Measurements from ENCODE around the gene TMEM92. TPM values are rescaled to one million over a fixed set of nuclear protein-coding genes. Genes with fewer than 3 reads are reported as not detected.

Gene TMEM92
- total and polyA plus RNA-seq, 2 of the 13 experiments (the other 11 are each of a cell fraction or from before 2014, with no cell fraction given): 0.07 TPM; not detected in 1

DNA sequence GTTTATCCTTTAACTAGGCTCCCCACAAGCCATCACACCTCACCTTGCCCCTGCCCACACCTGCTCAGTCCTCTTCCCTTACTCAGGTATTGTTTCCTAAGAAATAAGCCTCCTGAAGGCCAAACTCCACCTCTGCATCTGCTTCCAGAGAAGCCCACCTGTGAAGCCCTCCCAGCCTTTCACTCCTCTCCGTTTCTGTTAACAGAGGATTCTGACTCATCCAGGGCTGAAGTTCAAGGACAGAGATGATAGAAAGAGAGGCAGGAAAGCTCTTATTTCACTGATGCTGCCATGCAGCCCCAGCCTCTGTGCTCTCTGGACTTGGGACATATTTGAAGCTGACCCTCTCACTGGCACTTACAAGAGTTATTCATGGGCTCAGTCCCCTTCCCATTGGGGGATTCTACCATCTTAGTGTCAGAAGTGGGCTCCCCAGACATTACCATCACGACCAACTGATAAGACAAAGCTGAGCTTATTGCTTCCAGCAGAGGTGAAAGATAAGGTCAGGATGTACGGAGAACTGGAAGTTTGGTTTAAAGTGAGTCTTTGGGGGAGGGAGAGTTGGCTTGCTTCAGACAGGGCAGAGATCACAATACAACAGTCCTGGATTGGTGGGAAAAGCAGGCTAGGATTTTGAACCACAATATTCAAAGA, 36.3 kb downstream of the TMEM92 start (continued):
- TF ChIP-seq, protein P1, sequence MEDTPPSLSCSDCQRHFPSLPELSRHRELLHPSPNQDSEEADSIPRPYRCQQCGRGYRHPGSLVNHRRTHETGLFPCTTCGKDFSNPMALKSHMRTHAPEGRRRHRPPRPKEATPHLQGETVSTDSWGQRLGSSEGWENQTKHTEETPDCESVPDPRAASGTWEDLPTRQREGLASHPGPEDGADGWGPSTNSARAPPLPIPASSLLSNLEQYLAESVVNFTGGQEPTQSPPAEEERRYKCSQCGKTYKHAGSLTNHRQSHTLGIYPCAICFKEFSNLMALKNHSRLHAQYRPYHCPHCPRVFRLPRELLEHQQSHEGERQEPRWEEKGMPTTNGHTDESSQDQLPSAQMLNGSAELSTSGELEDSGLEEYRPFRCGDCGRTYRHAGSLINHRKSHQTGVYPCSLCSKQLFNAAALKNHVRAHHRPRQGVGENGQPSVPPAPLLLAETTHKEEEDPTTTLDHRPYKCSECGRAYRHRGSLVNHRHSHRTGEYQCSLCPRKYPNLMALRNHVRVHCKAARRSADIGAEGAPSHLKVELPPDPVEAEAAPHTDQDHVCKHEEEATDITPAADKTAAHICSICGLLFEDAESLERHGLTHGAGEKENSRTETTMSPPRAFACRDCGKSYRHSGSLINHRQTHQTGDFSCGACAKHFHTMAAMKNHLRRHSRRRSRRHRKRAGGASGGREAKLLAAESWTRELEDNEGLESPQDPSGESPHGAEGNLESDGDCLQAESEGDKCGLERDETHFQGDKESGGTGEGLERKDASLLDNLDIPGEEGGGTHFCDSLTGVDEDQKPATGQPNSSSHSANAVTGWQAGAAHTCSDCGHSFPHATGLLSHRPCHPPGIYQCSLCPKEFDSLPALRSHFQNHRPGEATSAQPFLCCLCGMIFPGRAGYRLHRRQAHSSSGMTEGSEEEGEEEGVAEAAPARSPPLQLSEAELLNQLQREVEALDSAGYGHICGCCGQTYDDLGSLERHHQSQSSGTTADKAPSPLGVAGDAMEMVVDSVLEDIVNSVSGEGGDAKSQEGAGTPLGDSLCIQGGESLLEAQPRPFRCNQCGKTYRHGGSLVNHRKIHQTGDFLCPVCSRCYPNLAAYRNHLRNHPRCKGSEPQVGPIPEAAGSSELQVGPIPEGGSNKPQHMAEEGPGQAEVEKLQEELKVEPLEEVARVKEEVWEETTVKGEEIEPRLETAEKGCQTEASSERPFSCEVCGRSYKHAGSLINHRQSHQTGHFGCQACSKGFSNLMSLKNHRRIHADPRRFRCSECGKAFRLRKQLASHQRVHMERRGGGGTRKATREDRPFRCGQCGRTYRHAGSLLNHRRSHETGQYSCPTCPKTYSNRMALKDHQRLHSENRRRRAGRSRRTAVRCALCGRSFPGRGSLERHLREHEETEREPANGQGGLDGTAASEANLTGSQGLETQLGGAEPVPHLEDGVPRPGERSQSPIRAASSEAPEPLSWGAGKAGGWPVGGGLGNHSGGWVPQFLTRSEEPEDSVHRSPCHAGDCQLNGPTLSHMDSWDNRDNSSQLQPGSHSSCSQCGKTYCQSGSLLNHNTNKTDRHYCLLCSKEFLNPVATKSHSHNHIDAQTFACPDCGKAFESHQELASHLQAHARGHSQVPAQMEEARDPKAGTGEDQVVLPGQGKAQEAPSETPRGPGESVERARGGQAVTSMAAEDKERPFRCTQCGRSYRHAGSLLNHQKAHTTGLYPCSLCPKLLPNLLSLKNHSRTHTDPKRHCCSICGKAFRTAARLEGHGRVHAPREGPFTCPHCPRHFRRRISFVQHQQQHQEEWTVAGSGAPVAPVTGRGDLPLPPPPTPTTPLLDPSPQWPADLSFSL (CRISPR knock-in tag; IDR thresholded peaks at IDR 0.05): no peak
- TF ChIP-seq ZEB1 (IDR thresholded peaks at IDR 0.05; ENCODE audit: insufficient replicate concordance, low read depth) (peak; percentile 9), ZNF850 (CRISPR knock-in tag; conservative IDR thresholded peaks at IDR 0.05) (no peak), HNF4G (IDR thresholded peaks at IDR 0.05; ENCODE audit: borderline replicate concordance, low read depth, low read length) (peak; percentile 51; the same call in 1 of the 2 replicates), HNF4G (CRISPR knock-in tag; IDR thresholded peaks at IDR 0.05; ENCODE audit: borderline replicate concordance, low read depth) (no peak; the same call in 1 of the 2 replicates), ZMYM3 (CRISPR knock-in tag; IDR thresholded peaks at IDR 0.05) (0 out of 2 replicates have a peak, but pooled peaks have one; percentile 25), ATF1 (CRISPR knock-in tag; IDR thresholded peaks at IDR 0.05) (no peak), ZSCAN29 (CRISPR knock-in tag; conservative IDR thresholded peaks at IDR 0.05) (no peak), NRL (CRISPR knock-in tag; IDR thresholded peaks at IDR 0.05; ENCODE audit: borderline replicate concordance) (no peak), ZSCAN21 (CRISPR knock-in tag; IDR thresholded peaks at IDR 0.05; ENCODE audit: borderline replicate concordance) (no peak), ZFP37 (CRISPR knock-in tag; IDR thresholded peaks at IDR 0.05; ENCODE audit: borderline replicate concordance) (no peak), POGK (CRISPR knock-in tag; conservative IDR thresholded peaks at IDR 0.05) (0 out of 2 replicates have a peak, but pooled peaks have one; percentile 12)
- TF ChIP-seq, protein P2, sequence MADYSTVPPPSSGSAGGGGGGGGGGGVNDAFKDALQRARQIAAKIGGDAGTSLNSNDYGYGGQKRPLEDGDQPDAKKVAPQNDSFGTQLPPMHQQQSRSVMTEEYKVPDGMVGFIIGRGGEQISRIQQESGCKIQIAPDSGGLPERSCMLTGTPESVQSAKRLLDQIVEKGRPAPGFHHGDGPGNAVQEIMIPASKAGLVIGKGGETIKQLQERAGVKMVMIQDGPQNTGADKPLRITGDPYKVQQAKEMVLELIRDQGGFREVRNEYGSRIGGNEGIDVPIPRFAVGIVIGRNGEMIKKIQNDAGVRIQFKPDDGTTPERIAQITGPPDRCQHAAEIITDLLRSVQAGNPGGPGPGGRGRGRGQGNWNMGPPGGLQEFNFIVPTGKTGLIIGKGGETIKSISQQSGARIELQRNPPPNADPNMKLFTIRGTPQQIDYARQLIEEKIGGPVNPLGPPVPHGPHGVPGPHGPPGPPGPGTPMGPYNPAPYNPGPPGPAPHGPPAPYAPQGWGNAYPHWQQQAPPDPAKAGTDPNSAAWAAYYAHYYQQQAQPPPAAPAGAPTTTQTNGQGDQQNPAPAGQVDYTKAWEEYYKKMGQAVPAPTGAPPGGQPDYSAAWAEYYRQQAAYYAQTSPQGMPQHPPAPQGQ (CRISPR knock-in tag; IDR thresholded peaks at IDR 0.05; ENCODE audit: borderline replicate concordance): no peak
